NCI-H524 (cell line): ENCODE data around the gene C3orf52.

Experiments used
- DNase-seq, 2 experiments: peaks; one replicate each; lab custom pipeline; 2025; lab: John Stamatoyannopoulos, UW

The C3orf52 gene

GRCh38 chr3:112119962-112120836 lies 34.0 kb downstream of the C3orf52 start:
- no peak for DNase-seq

- DNase-seq, result no peak
Observed at GRCh38 chr3:112121577-112122547, 35.7 kb downstream of the C3orf52 start.

- DNase-seq, result no peak
Observed at GRCh38 chr3:112122870-112123269, 36.7 kb downstream of the C3orf52 start.

- no peak for DNase-seq
Observed at GRCh38 chr3:112123548-112123947, 37.4 kb downstream of the C3orf52 start.

- peak in 1 of 2 experiments; percentile 32 for DNase-seq
Observed at GRCh38 chr3:112124907-112125607, 38.9 kb downstream of the C3orf52 start.

GRCh38 chr3:112126511-112126911 lies 40.3 kb downstream of the C3orf52 start:
- DNase-seq, result no peak

- DNase-seq, result no peak
Observed at GRCh38 chr3:112127522-112128494, 41.6 kb downstream of the C3orf52 start.

- no peak for DNase-seq
Observed at GRCh38 chr3:112128843-112129727, 42.9 kb downstream of the C3orf52 start.

GRCh38 chr3:112129925-112130637 lies 43.9 kb downstream of the C3orf52 start:
- DNase-seq, result no peak

GRCh38 chr3:112130638-112130993 lies 44.4 kb downstream of the C3orf52 start:
- DNase-seq, result no peak

GRCh38 chr3:112131111-112131510 lies 44.9 kb downstream of the C3orf52 start:
- DNase-seq, result no peak

GRCh38 chr3:112132088-112132487 lies 45.9 kb downstream of the C3orf52 start:
- no peak for DNase-seq

- DNase-seq, result no peak
Observed at GRCh38 chr3:112132554-112132953, 46.4 kb downstream of the C3orf52 start.

GRCh38 chr3:112132975-112133448 lies 46.8 kb downstream of the C3orf52 start, which contains the start of gene GCSAM:
TSS of gene GCSAM (minus strand) at chr3:112133248. CDS start at chr3:112133120, 128 bp downstream.
- no peak for DNase-seq

GRCh38 chr3:112133626-112134334 lies 47.6 kb downstream of the C3orf52 start:
- DNase-seq, result no peak

- DNase-seq, result no peak
Observed at GRCh38 chr3:112134335-112135124, 48.3 kb downstream of the C3orf52 start.

- DNase-seq, result no peak
Observed at GRCh38 chr3:112136046-112136445, 49.9 kb downstream of the C3orf52 start.
